GM19455 (cell line): ENCODE results near the gene ZBTB37.
"Not testable (repeated sequence)": the region's sequence is repeated elsewhere in the genome, so short reads cannot be mapped to it uniquely, and the experiment has no call there.

Experiments used
- ATAC-seq: cut with Tn5 transposase; IDR thresholded peaks from one replicate; pipeline ENCODE4 v1.9.1; 2021; ENCODE audit not compliant: unreplicated experiment

Gene ZBTB37, protein sequence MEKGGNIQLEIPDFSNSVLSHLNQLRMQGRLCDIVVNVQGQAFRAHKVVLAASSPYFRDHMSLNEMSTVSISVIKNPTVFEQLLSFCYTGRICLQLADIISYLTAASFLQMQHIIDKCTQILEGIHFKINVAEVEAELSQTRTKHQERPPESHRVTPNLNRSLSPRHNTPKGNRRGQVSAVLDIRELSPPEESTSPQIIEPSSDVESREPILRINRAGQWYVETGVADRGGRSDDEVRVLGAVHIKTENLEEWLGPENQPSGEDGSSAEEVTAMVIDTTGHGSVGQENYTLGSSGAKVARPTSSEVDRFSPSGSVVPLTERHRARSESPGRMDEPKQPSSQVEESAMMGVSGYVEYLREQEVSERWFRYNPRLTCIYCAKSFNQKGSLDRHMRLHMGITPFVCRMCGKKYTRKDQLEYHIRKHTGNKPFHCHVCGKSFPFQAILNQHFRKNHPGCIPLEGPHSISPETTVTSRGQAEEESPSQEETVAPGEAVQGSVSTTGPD

DNA sequence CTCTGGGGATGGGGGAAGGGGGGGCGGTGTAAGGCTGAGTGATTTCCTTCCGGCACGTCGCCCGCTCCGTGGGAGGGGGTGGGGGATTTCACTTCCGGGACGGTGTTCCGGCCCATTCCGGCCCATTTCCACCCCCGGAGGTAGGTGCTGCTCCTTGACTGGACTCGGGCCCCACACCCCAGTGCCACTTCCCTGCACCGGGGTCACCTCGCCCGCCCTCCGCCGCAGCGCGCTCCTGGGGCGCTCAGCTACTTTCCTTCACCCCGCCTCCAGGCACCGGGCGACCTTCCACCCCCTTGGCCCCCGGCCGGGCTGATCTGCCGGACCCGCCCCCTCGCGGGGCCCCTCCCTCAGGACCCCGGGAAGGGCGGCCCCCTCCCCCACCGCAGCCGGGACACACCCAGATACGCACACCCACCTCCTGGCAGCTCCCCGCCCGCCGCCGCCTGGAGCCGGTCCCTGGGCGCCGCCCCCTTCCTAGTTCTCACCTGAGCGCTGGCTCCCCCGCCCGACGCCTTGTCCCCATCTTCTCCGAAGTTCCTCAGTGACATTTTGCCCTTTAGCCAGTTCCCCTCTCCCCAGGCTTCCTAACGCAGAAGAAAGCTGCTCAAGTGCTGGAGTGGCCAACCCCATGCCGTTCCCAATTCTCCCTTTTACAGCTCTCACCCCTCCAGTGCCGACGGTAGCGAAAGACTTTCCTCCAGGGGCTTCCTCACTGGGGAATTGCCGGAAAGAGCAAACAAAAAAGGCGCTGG lies at the start of gene ZBTB37:
TSS of gene ZBTB37 (plus strand) at position 115 of the 755 bp plus-strand sequence. CDS start 1,846 bp downstream, outside the sequence.
- peak; percentile 55 for ATAC-seq

DNA sequence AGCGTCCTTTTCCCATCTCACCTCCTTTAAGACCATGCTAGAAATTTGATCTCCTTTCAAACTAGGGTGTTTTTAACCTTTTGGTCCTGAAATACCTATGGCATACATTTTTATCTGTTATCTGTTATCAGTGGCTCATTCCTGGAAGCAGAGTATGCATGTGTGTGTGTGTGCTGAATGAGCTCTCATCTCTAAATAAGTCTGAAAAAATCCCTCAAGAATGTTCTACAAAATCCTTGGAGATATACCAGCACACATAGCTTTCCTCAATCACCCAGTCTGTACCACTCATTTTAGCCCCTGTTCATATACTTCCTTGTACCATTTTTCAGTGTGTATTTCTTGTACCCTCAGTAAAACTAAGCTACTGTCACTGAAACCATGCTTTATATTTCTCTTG lies 49.7 kb upstream of the ZBTB37 start:
- ATAC-seq, result no peak

DNA sequence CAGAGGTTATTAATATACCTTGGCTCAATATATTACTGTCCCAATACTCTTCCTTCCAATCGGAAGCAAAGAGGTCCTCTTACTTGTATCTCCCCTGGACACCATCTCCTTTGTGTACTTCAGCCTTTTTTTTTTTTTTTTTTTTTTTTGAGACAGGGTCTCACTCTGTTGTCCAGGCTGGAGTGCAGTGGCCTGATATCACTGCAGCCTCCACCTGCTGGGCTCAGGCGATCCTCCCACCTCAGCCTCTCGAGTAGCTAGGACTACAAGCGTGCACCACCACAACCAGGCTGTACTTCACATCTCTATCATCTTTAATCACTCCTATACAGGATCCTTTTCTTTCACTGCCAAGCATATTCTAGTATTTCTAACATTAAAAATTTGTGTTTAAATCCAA lies 46.5 kb upstream of the ZBTB37 start:
- no peak for ATAC-seq

DNA sequence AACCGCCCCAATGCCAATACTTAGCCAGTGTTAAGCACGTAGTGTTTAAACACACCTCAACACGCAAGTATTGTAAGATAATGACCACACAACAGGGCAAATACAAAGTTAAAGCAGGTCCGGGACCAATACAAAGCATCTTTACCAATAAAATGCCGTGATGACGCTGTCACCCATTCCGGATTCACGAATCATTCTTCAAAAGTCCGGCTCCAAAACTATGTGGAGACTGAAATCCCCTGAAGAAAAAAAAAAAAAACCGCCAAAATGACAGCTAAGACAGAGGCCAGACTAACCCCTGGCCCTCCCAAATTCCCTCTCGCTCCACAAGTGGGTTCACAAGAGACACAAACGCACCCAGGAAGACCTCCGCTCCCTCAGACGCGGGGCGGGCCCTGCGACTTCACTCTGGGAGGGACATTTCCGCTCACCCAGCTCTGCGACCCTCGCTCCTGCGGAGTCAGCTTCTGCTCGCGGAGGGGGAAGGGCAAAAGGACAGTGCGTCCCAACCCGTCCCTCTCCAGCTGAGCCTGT lies 44.3 kb upstream of the ZBTB37 start:
- ATAC-seq, result peak; percentile 46

DNA sequence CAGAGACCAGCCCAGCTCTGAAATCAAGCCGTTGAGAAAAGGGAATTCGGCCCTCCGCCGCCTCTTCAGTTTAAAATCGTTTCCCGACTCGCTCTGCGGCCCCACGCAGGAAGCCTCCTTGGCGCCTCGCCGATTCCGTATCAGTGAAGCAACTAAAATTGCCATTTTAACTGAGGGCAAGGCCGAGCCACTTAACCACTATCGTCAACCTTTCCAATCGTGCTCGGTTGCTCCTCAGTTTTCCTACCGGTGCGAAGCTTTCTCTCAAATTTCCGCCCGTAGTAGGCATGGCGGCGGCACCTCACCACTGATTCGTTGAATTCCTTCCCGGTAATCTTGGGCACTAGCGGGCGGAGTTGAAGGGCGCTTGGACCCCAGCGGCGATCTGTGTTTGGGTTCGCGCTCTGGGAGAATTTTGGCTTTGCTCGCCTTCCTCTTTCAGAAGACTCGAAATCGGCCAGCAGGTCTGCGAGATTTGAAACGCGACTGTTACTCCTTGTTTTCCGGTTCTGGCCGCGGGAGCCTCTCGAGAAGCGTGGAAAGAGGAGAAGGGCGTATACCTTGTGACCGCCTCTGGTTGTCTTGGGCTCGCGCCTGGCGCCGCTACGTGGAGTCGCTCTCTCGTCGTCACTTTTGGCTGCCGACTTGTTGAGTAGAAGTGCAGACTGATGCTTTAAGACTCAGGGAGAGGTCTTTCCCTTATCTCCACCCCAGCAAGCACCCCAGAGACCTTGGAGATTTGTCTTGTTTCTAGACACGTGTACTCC lies 43.7 kb upstream of the ZBTB37 start, which contains the start of the genes CENPL and DARS2:
TSS of gene CENPL (minus strand) at position 569 of the 767 bp plus-strand sequence. CDS start 13,584 bp downstream, outside the sequence.
TSS of gene DARS2 (plus strand) at position 359 of the 767 bp plus-strand sequence. CDS start 557 bp downstream, outside the sequence.
- ATAC-seq, result peak; percentile 88

DNA sequence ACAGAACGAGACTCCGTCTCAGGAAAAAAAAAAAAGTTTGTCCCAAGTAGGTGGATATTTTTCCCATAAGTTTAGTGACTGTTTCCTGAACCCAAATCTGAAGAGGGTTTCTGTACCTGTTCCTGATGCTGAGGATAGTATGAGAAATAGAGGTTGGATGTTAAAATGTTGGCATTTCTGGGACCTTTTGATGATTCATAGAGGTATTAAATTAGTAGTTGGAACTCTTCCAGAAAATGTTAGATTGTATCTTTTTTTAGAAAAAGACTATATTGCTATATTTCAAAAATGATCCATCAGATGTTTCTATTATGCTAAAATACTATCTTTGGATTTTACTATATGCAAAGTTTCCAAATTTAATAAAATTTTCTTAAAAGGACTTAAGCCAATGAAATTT lies 40.6 kb upstream of the ZBTB37 start:
- ATAC-seq, result no peak

DNA sequence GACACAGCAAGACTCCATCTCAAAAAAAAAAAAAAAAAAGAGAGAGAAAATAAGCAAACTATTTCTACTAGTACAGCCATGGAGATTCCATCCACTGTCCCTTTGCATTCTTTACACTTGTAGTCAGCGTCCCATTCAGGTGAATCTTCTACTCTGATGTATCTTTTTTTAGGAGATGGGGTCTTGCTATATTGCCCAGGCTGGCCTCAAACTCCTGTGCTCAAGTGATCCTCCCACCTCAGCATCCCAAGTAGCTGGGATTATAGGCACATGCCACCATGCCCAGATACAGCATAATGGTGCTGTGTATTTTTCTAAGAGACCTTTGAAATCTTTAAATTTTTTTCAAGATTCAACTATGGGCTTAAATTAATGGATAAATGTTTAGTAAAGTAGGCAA lies 35.4 kb upstream of the ZBTB37 start:
- no peak for ATAC-seq

DNA sequence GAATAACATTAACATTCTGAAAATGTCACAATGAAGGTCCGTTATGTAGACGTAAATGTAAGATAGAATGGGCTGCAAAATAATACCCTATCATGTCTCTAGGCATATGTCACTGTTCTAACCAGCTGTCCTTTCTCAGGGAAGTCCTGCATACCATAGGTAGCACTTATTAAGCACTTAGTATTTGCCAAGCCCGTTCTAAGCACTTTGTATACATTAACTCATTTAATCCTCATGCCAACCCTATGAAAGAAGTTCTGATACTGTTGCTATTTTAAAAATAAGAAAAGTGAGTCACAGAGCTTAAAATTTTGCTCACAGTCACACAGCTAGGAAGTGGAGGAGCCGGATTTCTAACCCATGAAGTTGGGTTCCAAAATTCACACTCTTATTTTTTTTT lies 16.1 kb upstream of the ZBTB37 start:
- ATAC-seq, result no peak

DNA sequence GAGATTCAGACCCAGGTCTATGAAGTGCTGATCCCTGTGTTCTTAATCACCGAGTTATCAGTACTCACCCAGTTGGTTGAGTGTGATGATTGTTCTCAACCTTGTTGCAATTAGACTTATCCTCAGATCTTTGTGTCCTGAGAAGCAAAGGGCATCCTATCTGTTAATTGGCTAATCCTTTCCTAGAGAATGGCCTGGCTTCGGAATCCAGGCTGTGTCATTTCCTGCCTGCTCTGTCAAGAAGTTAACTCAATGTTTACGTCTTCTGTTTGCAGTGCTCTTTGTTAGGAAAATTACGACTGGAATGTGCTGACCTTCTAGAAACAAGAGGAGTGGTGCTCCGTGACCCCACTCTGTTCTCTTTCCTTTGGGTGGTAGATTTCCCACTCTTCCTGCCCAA lies 15.1 kb upstream of the ZBTB37 start:
- ATAC-seq, result no peak

DNA sequence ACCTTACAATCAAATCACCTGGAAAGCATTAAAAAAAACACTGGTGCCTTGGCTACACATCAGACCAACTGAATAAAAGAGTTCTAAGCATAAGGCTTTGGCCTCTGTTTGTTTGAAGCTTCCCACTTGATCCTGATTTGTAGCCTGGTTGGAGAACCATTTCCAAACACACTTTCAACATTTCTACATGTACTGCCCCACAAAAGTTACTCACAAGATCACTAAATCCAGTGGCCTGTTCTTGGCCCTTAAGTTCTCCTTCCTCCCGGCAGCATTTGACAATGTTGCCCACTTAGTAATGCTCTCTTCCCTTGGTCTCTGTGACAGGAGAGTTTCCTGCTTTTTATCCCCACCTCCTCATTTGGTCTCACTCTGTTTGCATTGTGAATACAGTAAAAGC lies 12.2 kb upstream of the ZBTB37 start:
- ATAC-seq, result no peak

DNA sequence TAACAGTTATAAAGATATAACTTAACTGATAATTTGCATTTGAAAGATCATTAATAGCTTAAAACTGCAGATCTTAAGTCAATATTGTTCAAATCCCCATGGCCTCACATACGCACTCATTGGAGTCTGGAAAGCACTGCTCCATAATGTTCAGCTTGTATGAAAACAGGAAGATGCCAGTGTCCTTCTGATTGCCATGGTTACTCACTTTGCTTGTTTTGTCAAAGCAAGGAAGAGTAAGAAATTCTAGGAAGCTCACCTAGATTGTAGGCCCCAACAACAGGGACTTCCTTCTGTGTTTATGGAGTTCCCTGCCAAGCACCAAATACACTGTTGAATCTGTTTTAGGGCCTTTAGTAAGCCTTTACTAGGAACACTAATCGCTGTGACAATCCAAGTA lies 11.3 kb upstream of the ZBTB37 start:
- no peak for ATAC-seq

DNA sequence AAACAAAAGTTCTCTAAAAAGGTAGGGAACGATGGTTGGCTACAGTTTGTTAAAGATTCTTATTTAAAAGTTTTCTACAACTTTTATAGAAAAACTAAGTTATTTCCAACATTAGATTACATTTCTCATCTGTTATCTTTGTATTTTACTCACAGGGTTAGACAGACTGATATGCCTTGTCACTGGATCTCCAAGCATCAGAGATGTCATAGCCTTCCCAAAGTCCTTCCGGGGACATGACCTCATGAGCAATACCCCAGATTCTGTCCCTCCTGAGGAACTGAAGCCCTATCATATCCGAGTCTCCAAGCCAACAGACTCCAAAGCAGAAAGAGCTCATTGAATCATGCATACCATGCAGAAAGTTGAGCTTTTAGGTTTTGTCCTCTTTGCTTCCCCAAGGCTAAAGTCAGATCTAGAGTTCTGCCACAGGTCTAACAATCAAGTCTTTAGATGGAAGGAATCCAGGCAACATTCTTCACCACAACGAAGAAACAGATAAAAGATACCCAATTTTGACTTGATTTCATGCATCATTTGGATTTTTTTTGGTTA lies 10.7 kb upstream of the ZBTB37 start:
- ATAC-seq, result no peak

DNA sequence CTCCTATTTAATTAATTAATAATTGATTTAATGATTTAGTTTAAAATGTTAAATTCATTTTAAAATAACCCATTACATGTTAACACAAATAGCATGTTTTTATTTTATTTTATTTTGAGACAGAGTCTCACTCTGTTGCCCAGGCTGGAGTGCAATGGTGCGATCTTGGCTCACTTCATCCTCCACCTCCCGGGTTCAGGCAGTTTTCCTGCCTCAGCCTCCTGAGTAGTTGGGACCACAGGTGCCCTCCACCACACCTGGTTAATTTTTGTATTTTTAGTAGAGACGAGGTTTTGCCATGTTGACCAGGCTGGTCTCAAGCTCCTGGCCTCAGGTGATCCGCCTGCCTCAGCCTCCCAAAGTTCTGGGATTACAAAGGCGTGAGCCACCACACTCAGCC lies 8.6 kb upstream of the ZBTB37 start:
- not testable (repeated sequence) for ATAC-seq

DNA sequence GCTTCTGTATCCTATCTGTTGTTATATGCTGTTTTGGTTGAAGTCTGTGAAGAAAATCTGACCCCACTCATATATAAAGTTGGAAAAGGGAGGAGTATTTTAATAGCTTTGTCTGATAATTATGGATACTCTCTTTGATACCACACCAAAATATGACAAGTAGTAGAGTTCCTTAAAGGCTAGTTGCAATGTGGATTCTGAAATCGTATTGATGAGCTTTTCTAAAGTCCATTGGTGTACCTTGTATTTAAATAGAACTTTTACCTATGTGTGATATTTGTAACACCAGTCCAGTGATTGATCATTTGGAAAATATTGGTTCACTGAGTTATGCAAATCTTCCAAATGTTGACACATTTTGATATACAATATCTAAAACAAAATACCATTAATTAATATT lies 8.1 kb upstream of the ZBTB37 start:
- ATAC-seq, result no peak

DNA sequence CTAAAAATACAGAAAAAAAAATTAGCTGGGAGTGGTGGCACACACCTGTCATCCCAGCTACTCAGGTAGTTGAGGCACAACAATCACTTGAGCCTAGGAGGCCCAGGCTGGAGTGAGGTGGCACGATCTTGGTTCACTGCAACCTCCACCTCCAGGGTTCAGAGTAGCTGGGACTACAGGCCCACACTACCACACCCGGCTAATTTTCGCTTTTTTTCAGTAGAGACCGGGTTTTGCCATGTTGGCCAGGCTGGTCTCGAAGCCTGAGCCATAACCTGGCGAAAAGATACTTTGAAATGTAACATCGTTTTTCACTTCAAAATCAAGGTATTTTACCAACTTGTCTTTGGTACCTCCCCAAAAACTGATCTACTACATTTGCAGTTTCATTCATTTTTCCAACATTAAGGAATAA lies 6.4 kb upstream of the ZBTB37 start:
- ATAC-seq, result no peak

DNA sequence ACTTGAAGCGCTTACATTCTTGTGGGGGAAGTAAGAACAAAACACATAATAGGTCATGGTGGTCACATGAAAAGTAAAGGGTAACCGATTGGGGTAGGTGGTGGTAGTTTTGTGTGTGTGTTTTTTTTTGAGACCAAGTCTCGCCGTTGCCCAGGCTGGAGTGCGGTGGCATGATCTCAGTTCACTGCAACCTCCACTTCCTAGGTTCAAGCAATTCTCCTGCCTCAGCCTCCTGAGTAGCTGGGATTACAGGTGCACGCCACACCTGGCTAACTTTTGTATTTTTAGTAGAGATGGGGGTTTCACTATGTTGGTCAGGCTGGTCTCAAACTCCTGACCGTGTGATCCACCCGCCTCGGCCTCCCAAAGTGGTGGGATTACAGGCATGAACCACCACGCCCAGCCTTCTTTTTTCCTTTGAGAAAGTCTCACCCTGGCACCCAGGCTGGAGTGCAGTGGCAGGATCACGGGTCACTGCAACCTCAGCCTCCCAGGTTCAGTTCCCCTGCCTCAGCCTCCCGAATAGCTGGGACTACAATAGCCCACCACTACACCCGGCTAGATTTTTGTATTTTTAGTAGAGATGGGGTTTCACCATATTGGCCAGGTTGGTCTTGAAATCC lies 5.9 kb upstream of the ZBTB37 start:
- not testable (repeated sequence) for ATAC-seq

DNA sequence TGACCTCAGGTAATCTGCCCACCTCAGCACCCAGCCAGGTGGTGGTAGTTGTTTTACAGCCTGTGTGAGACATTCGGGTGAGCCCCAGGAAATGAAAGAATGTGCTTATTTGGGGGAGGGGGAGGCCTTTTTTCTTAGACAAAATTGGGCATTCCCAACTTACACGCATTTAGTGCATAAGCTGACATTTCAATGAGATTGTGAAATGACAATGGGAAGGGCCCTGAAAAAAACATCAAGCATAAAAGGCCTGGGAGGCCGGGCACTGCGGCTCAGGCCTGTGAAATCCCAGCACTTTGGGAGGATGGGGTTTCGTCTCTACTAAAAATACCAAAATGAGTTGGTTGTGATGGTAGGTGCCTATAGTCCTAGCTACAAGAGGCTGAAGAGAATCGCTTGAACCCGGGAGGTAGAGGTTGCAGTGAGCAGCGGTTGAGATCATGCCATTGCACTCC lies 5.4 kb upstream of the ZBTB37 start:
- no peak for ATAC-seq

DNA sequence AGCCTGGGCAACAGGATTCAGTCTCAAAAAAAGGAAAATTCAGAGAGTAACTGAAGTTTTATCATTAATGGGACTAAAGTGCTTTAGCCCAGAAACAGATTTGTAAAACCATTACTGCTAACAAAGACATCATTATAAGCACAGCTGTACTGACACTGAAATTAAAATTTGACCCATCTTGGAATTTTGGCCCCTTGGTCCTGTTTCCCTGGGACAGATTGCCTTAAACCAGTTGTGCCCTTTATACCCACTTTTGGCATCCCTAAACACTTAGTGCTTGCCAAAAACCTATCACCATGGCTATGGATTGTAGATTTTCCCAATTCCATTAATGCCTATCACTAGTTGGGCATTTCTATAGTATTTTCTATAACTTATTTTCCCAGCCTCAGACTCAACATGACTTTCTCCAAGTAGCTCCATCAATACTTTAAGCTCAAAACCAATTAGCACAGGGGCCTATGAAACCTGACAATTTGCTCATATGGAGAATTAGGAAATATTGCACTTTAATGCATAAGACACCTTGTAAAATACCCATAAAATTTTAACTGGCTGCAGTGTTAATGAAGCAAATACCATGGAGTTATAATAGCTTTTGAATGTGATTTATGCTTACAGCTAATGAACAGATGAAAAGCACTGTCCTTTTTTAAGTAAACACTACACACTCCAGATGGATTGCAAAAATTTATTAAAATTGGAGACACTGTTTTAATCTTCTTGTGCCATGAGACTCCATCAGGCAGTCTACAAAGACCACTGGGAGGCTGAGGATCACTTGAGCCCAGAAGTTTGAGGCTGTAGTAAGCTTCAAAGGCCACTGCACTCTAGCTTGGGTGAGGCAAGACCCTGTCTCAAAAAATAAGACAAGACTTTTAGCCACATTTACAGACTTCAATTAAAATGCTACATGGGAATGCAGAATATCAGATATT lies 4.7 kb upstream of the ZBTB37 start:
- ATAC-seq, result no peak
